T-helper 17 cell (primary cell): Measurements from ENCODE around the gene RAB3IL1. TPM values are rescaled to one million over a fixed set of nuclear protein-coding genes. Genes with fewer than 3 reads are reported as not detected.

ENCODE experiments used
- ATAC-seq: fragments of 150-1000 bp; cut with Tn5 transposase; 2 replicates; pipeline ENCODE4 v1.10.0; 2021; ENCODE audit warnings: mild to moderate bottlenecking, moderate library complexity
- DNase-seq, 3 donors: peaks; one replicate each; pipeline versions ENCODE4 v3.0.0 to v3.0.0-alpha.2; 2020 to 2021
- H3K9me3 ChIP-seq: one replicate; pipeline ENCODE4 v1.7.0; 2013; ENCODE audit warnings: low read length, mild to moderate bottlenecking; ENCODE audit not compliant: control insufficient read depth, poor library complexity, severe bottlenecking
- H3K27ac Mint-ChIP-seq: one replicate; pipeline ENCODE4 v1.8.0; 2022; ENCODE audit warnings: mild to moderate bottlenecking, moderate library complexity, mixed read lengths
- H3K27me3 Mint-ChIP-seq: one replicate; pipeline ENCODE4 v1.8.0; 2022; ENCODE audit warnings: mixed read lengths
- H3K36me3 Mint-ChIP-seq: one replicate; pipeline ENCODE4 v1.8.0; 2022; ENCODE audit warnings: low read depth, mixed read lengths
- H3K4me1 Mint-ChIP-seq: one replicate; pipeline ENCODE4 v1.8.0; 2022; ENCODE audit warnings: mild to moderate bottlenecking, mixed read lengths
- H3K4me3 Mint-ChIP-seq: one replicate; pipeline ENCODE4 v1.8.0; 2022; ENCODE audit warnings: mild to moderate bottlenecking, moderate library complexity, mixed read lengths
- total RNA-seq, 4 donors: library from RNA in 2 of 4; stranded (reverse) in 2 of 4; gene quantifications; one replicate each; pipeline ENCODE4 v1.2.3 and lab custom pipeline; 2022 to 2026

Gene RAB3IL1
- total RNA-seq, 2 donors from 2014 or later: not detected

DNA sequence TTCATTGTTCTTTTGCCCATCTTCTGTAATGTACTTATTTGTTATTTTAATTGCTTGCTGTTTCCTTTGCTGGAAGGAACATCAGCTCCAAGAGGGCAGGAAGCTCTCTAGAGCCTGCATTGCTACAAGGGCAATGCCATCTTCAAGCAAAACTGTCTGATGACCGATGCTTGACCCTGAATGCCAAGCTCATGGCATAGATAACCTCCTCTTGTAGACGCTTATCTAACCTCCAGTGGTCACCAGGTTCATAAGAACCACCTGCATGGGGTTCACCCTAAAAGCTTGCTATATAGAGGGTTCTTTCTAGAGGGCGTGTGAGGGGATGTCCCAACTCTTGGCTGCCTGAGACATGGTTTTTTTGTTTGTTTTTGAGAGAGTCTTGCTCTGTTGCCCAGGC lies 42.5 kb downstream of the RAB3IL1 start:
- ATAC-seq (no peak), DNase-seq (no peak)
- H3K4me1 Mint-ChIP-seq: peaks cover 3% of the 10 kb centered on the region
- H3K27ac Mint-ChIP-seq: no peak overlapping the region
- no peaks in the 10 kb centered on the region for H3K36me3 Mint-ChIP-seq
- H3K4me3 Mint-ChIP-seq: no peak overlapping the region
- no peaks in the 10 kb centered on the region for H3K27me3 Mint-ChIP-seq
- H3K9me3 ChIP-seq: no peaks in the 10 kb centered on the region

DNA sequence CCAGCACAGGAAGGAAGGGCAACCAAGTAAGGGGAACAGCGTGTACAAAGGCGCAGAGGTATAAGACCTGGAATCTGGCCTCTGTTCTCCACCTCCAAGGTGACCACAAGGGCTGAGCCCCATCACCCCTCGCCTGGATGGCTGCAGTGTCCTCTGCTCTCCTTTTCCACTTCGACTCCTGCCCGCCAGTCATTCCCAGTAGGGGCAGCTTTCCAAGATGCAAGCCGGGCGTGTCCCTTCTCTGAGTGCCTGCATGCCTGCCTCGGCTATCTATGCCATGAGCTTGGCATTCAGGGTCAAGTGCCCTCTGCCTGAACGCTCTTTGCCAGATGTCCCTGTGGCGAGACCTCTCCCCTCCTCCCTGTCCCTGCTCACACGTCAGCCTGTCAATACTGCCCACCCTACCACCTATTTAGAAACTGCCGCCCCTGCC lies 43.0 kb downstream of the RAB3IL1 start:
- H3K9me3 ChIP-seq: no peaks in the 10 kb centered on the region
- ATAC-seq (no peak), DNase-seq (no peak)
- no peaks in the 10 kb centered on the region for H3K27me3 Mint-ChIP-seq
- no peak overlapping the region for H3K4me3 Mint-ChIP-seq
- no peaks in the 10 kb centered on the region for H3K36me3 Mint-ChIP-seq
- no peak overlapping the region for H3K27ac Mint-ChIP-seq
- peaks cover 3% of the 10 kb centered on the region for H3K4me1 Mint-ChIP-seq

- Mint-ChIP-seq H3K4me3 (no peak overlapping the region), H3K27me3 (no peaks in the 10 kb centered on the region)
- ATAC-seq: no peak
These were observed 43.6 kb downstream of the RAB3IL1 start for GRCh38 chr11:61873588-61874376.

DNA sequence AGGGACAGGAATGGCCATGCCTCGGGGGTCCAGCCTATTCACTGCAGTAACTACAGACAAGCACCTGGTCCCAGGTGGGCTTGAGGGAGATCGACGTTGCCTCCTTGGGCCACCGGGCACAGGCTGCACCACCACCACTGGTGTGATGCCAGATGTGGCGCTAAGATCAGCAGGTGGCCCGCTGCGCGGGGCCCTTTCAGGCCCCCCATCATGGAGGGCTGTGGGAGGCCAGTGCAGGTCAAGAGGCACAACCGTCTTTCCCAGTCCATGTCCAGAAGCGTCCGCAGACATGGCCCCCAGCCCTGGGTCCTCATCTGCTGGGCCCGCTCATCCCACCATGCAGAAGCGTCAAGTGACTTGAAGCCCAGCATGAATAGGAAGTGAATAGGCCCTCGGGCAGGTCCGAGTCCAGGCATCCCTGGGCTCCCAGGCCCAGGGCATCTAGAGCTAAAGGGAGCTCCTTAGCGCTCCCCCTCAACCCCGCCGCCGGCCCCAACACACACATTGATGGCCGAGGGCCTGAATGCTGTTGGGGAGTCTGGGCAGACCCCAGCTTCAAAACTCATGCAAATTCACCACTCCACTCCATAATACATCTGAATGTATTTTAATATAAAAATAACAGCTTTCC lies 44.3 kb downstream of the RAB3IL1 start:
- no peaks in the 10 kb centered on the region for H3K27me3 Mint-ChIP-seq

More at GRCh38 chr11:61873588-61874376, 43.6 kb downstream of the RAB3IL1 start:
- Mint-ChIP-seq H3K27ac (no peak overlapping the region), H3K36me3 (no peaks in the 10 kb centered on the region), H3K4me1 (peaks cover 3% of the 10 kb centered on the region)
- no peak for DNase-seq
- H3K9me3 ChIP-seq: no peaks in the 10 kb centered on the region

GRCh38 chr11:61871158-61871597 lies 46.2 kb downstream of the RAB3IL1 start:
- H3K27ac Mint-ChIP-seq: no peak overlapping the region
- ATAC-seq (peak; percentile 95), DNase-seq (peak; percentile 42 to 64 (median 46))
- H3K36me3 Mint-ChIP-seq: no peaks in the 10 kb centered on the region
- H3K4me1 Mint-ChIP-seq: peaks cover 3% of the 10 kb centered on the region
- H3K27me3 Mint-ChIP-seq: no peaks in the 10 kb centered on the region
- no peaks in the 10 kb centered on the region for H3K9me3 ChIP-seq
- H3K4me3 Mint-ChIP-seq: peak overlapping the region; percentile 59

More for the DNA sequence above, 44.3 kb downstream of the RAB3IL1 start:
- H3K9me3 ChIP-seq: no peaks in the 10 kb centered on the region
- DNase-seq: no peak
- H3K27ac Mint-ChIP-seq: no peak overlapping the region
- no peak for ATAC-seq
- H3K36me3 Mint-ChIP-seq: no peaks in the 10 kb centered on the region
- H3K4me3 Mint-ChIP-seq: peak overlapping the region; percentile 31
- H3K4me1 Mint-ChIP-seq: peaks cover 3% of the 10 kb centered on the region

DNA sequence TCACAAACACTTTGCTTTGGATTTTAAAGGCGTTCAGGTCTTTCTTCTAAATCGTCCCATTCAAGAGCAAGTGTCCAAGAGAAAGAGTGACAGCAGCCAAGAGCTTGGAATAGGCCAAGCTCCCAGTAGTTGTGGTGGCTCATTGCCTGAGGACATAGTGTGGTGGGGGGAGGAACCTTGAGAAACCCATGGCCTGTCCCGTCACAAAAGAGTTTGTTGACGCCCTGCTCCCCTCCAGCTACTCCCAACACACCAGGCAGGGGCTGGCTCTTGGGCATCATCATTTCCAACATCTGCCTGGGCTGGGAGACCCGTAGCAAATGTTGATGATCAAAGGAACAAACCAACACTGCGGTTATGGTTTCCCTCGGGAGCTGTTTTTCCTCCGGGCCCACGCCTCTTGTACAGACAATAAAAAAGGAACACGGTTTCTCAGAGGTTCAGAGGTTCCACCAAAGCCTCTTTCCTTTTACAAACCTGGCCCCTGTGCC lies 46.8 kb downstream of the RAB3IL1 start:
- Mint-ChIP-seq H3K27me3 (no peaks in the 10 kb centered on the region), H3K36me3 (no peaks in the 10 kb centered on the region), H3K4me1 (peaks cover 3% of the 10 kb centered on the region), H3K4me3 (peak overlapping the region; percentile 59), H3K27ac (no peak overlapping the region)
- ATAC-seq: no peak
- H3K9me3 ChIP-seq: no peaks in the 10 kb centered on the region
- no peak for DNase-seq

GRCh38 chr11:61869708-61870451 lies 47.5 kb downstream of the RAB3IL1 start:
- Mint-ChIP-seq H3K36me3 (no peaks in the 10 kb centered on the region), H3K27ac (no peak overlapping the region), H3K27me3 (no peaks in the 10 kb centered on the region), H3K4me3 (no peak overlapping the region), H3K4me1 (peaks cover 3% of the 10 kb centered on the region)
- ATAC-seq: no peak
- DNase-seq: no peak
- H3K9me3 ChIP-seq: no peaks in the 10 kb centered on the region

- H3K36me3 Mint-ChIP-seq: no peaks in the 10 kb centered on the region
These were observed 48.0 kb downstream of the RAB3IL1 start for GRCh38 chr11:61869429-61869707.

GRCh38 chr11:61868571-61869428 lies 48.6 kb downstream of the RAB3IL1 start:
- Mint-ChIP-seq H3K36me3 (no peaks in the 10 kb centered on the region), H3K4me3 (no peak overlapping the region), H3K4me1 (peaks cover 3% of the 10 kb centered on the region), H3K27me3 (no peaks in the 10 kb centered on the region), H3K27ac (no peak overlapping the region)
- DNase-seq (no peak), ATAC-seq (no peak)
- H3K9me3 ChIP-seq: no peaks in the 10 kb centered on the region

More at GRCh38 chr11:61869429-61869707, 48.0 kb downstream of the RAB3IL1 start:
- ATAC-seq (no peak), DNase-seq (no peak)
- no peaks in the 10 kb centered on the region for H3K27me3 Mint-ChIP-seq
- H3K4me1 Mint-ChIP-seq: peaks cover 3% of the 10 kb centered on the region
- no peak overlapping the region for H3K27ac Mint-ChIP-seq
- no peak overlapping the region for H3K4me3 Mint-ChIP-seq
- no peaks in the 10 kb centered on the region for H3K9me3 ChIP-seq

- Mint-ChIP-seq H3K27me3 (no peaks in the 10 kb centered on the region), H3K36me3 (no peaks in the 10 kb centered on the region), H3K4me3 (no peak overlapping the region), H3K4me1 (peaks cover 5% of the 10 kb centered on the region), H3K27ac (no peak overlapping the region)
- ATAC-seq: no peak
- no peaks in the 10 kb centered on the region for H3K9me3 ChIP-seq
- no peak for DNase-seq
These were observed 50.4 kb downstream of the RAB3IL1 start for GRCh38 chr11:61866958-61867343.

DNA sequence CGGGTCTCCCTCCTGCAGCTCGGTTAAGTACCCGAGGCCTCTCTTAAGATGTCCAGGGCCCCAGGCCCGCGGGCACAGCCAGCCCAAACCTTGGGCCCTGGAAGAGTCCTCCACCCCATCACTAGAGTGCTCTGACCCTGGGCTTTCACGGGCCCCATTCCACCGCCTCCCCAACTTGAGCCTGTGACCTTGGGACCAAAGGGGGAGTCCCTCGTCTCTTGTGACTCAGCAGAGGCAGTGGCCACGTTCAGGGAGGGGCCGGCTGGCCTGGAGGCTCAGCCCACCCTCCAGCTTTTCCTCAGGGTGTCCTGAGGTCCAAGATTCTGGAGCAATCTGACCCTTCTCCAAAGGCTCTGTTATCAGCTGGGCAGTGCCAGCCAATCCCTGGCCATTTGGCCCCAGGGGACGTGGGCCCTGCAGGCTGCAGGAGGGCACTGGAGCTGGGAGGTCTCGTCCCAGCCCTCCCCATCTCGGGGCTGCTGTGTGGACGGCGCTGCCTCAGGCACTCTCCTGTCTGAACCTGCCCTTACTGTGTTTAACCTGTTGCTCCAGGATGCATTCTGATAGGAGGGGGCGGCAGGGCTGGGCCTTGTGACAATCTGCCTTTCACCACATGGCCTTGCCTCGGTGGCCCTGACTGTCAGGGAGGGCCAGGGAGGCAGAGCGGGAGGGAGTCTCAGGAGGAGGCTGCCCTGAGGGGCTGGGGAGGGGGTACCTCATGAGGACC lies 51.0 kb downstream of the RAB3IL1 start:
- ATAC-seq: no peak
- no peaks in the 10 kb centered on the region for H3K36me3 Mint-ChIP-seq
- no peak overlapping the region for H3K4me3 Mint-ChIP-seq
- H3K4me1 Mint-ChIP-seq: peaks cover 5% of the 10 kb centered on the region
- no peak overlapping the region for H3K27ac Mint-ChIP-seq
- no peaks in the 10 kb centered on the region for H3K9me3 ChIP-seq
- DNase-seq: no peak
- H3K27me3 Mint-ChIP-seq: no peaks in the 10 kb centered on the region
